Tibial artery (tissue), 4 donors: ENCODE measurements around the gene KRTAP4-1.

Experiments
- DNase-seq, 2 donors: peaks; one replicate each; pipeline ENCODE4 v3.0.0-alpha.2; 2019
- H3K27ac ChIP-seq, 2 donors: fragments of 200-600 bp; sonication (generic) in 1 of 2; 1 replicate in 1 of 2; 2 replicates in 1 of 2; pipeline ENCODE4 v1.5.1; 2018 to 2019; ENCODE audit warnings: mild to moderate bottlenecking in 1 of 2
- H3K27me3 ChIP-seq, 2 donors: fragments of 200-600 bp; sonication (generic) in 1 of 2; one replicate each; pipeline versions ENCODE4 v1.5.1 to v1.6.0; 2016 to 2019
- H3K36me3 ChIP-seq, 3 donors: fragments of 200-600 bp; sonication (generic) in 2 of 3; one replicate each; pipeline ENCODE4 v1.5.1; 2016 to 2019; ENCODE audit warnings: mild to moderate bottlenecking in 2 of 3
- H3K4me1 ChIP-seq, 4 donors: fragments of 200-600 bp; sonication (generic) in 2 of 4; 1 replicate in 3 of 4; 2 replicates in 1 of 4; pipeline ENCODE4 v1.5.1; 2016 to 2019
- H3K4me3 ChIP-seq, 2 donors: fragments of 200-600 bp; sonication (generic) in 1 of 2; 1 replicate in 1 of 2; 2 replicates in 1 of 2; pipeline ENCODE4 v1.5.1; 2018 to 2019; ENCODE audit warnings: mild to moderate bottlenecking in 2 of 2
- H3K9me3 ChIP-seq, 3 donors: fragments of 200-600 bp; sonication (generic) in 1 of 3; one replicate each; pipeline ENCODE4 v1.5.1; 2016 to 2019
- intact Hi-C: fragments of 100-400 bp; cut with DNase I; formaldehyde crosslinking; loops from one replicate; pipeline ENCODE4 v1.15.0; 2023; ENCODE audit warnings: low total_unique reads
- TF ChIP-seq, protein P1 (sequence below), 2 experiments: fragments of 200-600 bp in 1 of 2; fragments of 450-650 bp in 1 of 2; IDR thresholded peaks; one replicate each; pipeline ENCODE4 v1.5.1; 2017 to 2019; ENCODE audit warnings: antibody characterized with exemption in 2 of 2, mild to moderate bottlenecking in 1 of 2, moderate library complexity in 1 of 2

Gene KRTAP4-1

DNA sequence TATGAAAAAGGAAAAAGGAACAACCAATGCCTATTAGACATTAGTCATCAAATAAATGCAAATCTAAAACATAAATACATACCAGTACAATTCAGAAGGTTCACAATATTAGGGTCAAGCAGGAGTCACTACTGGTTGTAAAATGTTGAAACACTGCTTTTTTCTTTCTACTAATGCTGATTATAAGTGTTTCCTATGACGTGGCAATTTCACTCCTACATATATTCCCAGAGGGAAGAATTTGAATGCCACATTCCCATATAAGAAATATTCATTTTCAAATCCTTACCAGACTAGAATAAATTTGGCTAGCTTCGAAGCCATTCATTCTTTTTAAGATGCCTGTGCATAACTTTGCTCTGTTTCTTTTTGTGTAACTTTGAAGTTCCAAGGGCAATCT lies 39.1 kb upstream of the KRTAP4-1 start:
- no peak for DNase-seq
- Histone ChIP-seq H3K9me3 (no peaks in the 10 kb centered on the region), H3K4me1 (no peaks in the 10 kb centered on the region), H3K27me3 (no peaks in the 10 kb centered on the region), H3K27ac (no peak overlapping the region), H3K36me3 (no peaks in the 10 kb centered on the region), H3K4me3 (no peak overlapping the region)
- intact Hi-C loops = no loop called here
- TF ChIP-seq, protein P1, sequence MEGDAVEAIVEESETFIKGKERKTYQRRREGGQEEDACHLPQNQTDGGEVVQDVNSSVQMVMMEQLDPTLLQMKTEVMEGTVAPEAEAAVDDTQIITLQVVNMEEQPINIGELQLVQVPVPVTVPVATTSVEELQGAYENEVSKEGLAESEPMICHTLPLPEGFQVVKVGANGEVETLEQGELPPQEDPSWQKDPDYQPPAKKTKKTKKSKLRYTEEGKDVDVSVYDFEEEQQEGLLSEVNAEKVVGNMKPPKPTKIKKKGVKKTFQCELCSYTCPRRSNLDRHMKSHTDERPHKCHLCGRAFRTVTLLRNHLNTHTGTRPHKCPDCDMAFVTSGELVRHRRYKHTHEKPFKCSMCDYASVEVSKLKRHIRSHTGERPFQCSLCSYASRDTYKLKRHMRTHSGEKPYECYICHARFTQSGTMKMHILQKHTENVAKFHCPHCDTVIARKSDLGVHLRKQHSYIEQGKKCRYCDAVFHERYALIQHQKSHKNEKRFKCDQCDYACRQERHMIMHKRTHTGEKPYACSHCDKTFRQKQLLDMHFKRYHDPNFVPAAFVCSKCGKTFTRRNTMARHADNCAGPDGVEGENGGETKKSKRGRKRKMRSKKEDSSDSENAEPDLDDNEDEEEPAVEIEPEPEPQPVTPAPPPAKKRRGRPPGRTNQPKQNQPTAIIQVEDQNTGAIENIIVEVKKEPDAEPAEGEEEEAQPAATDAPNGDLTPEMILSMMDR (IDR thresholded peaks at IDR 0.05) = no peak

DNA sequence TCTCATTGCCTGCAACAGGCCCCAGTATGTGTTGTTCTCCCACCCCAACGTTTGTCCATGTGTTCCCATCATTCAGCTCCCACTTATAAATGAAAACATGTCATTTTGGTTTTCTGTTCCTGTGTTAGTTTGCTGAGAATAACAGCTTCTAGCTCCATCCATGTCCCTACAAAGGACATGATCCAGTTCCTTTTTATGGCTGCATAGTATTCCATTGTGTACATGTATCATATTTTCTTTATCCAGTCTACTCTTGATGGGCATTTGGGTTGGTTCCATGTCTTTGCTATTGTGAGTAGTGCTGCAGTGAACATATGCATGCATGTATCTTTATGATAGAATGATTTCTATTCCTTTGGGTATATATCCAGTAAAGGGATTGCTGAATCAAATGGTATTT lies 31.0 kb upstream of the KRTAP4-1 start:
- no peaks in the 10 kb centered on the region for H3K4me1 ChIP-seq
- no peaks in the 10 kb centered on the region for H3K36me3 ChIP-seq
- no peak for DNase-seq
- no peaks in the 10 kb centered on the region for H3K9me3 ChIP-seq
- TF ChIP-seq, protein P1 (IDR thresholded peaks at IDR 0.05) = no peak
- H3K27me3 ChIP-seq = peaks cover 0 to 17% of the 10 kb centered on the region in 2 donors
- no peak overlapping the region for H3K27ac ChIP-seq
- intact Hi-C loops = no loop called here
- H3K4me3 ChIP-seq = no peak overlapping the region

DNA sequence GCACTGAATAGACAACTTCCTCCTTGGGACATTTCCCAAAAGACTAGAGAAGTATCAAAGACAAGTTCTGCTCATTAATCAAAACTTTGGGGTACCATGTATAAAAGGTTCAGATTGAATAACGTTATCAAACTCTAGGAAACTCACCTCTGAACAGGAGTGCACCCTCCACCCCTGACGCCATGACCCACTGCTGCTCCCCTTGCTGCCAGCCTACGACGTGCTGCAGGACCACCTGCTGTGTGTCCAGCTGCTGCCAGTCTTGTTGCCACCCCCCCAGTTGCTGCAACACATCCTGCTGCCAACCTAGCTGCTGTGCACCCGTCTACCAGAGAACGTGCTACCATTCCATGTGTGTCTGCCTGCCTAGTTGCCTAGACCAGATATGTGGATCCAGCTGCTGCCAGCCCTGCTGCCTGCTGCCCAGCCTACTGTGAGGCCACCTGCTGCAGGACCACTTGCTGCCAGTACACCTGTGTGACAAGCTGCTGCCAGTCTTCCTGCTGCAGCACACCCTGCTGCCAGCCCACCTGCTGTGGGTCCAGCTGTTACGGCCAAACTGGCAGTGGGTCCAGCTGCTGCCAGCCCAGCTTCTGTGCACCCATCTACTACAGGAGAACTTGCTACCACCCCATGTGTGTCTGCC lies 27.9 kb upstream of the KRTAP4-1 start:
- intact Hi-C loops = no loop called here

DNA sequence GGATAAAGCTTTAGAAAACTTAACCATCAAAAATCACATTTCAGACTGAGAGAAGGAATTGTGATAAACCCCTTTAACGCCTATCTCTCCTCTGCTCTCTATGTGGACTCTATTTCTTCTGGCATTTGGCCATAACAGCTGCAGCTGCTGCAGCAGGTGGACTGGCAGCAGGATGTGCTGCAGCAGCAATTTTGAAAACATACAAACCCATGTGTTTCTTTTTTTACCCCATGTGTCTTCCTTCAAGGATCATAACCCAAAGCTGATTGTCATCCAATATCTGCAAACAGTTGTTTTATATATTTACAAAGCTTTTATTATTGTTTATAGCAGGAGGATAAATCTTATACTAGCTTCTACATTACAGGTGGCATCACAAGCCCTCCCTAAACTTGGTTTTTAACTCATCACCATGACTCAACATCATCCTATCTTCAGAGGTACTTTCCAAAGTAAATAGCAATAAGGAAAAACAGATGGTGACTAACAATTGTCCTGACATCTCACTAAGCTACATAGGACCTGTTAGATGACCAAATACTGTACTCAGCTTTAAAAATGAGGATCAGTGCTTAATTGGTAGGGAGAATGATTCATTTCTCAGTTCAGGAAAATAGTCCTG lies 27.2 kb upstream of the KRTAP4-1 start:
- no peak for DNase-seq
- Histone ChIP-seq H3K9me3 (peaks cover 0 to 7% (median 0%) of the 10 kb centered on the region in 3 donors), H3K36me3 (no peaks in the 10 kb centered on the region), H3K4me3 (no peak overlapping the region), H3K27ac (no peak overlapping the region), H3K4me1 (no peaks in the 10 kb centered on the region), H3K27me3 (peaks cover 0 to 17% of the 10 kb centered on the region in 2 donors)
- intact Hi-C loops = no loop called here
- TF ChIP-seq, protein P1 (IDR thresholded peaks at IDR 0.05) = no peak

More for the DNA sequence above, 27.9 kb upstream of the KRTAP4-1 start:
- DNase-seq = no peak
- Histone ChIP-seq H3K9me3 (peaks cover 0 to 2% (median 0%) of the 10 kb centered on the region in 3 donors), H3K4me3 (no peak overlapping the region), H3K27me3 (peaks cover 0 to 17% of the 10 kb centered on the region in 2 donors), H3K4me1 (no peaks in the 10 kb centered on the region), H3K27ac (no peak overlapping the region), H3K36me3 (no peaks in the 10 kb centered on the region)
- TF ChIP-seq, protein P1 (IDR thresholded peaks at IDR 0.05) = no peak

DNA sequence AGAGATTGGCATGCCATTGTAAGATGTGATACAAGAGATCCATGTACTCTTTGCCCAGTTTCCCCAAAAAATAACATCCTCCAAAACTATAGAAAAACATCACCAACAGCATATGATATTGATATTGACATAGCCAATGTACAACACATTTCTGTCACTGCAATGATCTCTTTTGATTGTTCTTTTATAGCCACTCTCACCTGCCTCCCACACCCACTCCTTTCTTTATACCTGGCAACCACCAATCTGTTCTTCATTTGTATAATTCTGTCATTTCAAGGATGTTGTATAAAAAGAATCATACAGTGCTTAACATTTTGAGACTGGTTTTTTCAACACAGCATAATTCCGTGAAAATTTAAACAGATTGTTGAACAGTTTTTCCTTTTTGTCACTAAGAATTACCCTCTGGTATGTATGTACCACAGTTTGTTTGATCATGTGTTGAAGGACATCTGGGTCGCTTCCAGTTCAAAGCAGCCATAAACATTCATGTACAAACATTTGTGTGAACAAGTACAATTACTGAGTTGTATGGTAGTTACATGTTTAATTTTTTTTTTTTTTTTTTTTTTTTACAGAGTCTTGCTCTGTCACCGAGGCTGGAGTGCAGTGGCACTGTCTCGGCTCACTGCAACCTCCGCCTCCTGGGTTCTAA lies 14.8 kb upstream of the KRTAP4-1 start:
- DNase-seq = no peak
- Histone ChIP-seq H3K4me3 (no peak overlapping the region), H3K9me3 (no peaks in the 10 kb centered on the region), H3K4me1 (no peaks in the 10 kb centered on the region), H3K27ac (no peak overlapping the region), H3K36me3 (no peaks in the 10 kb centered on the region), H3K27me3 (no peaks in the 10 kb centered on the region)
- intact Hi-C loops = no loop called here
- TF ChIP-seq, protein P1 (IDR thresholded peaks at IDR 0.05) = no peak
